Left renal cortex interstitium (tissue), 4 donors: ENCODE data around the gene CHD5. TPM values are rescaled to one million over a fixed set of nuclear protein-coding genes. Genes with fewer than 3 reads are reported as not detected.

ENCODE experiments used
- DNase-seq, 4 donors: peaks; one replicate each; pipeline ENCODE4 v3.0.0-alpha.2; 2013; ENCODE audit warnings: low read depth in 4 of 4, low spot score in 2 of 4, missing footprints in 1 of 4
- polyA plus RNA-seq, 4 donors: library from polyadenylated mRNA; unstranded; fragments of 120-200 nt; gene quantifications; one replicate each; pipeline ENCODE4 v1.2.1, GENCODE V29; 2013; ENCODE audit not compliant: insufficient read length in 4 of 4

CHD5 gene
- polyA plus RNA-seq, 4 donors, result 0.22 to 0.82 (median 0.30) TPM

DNA sequence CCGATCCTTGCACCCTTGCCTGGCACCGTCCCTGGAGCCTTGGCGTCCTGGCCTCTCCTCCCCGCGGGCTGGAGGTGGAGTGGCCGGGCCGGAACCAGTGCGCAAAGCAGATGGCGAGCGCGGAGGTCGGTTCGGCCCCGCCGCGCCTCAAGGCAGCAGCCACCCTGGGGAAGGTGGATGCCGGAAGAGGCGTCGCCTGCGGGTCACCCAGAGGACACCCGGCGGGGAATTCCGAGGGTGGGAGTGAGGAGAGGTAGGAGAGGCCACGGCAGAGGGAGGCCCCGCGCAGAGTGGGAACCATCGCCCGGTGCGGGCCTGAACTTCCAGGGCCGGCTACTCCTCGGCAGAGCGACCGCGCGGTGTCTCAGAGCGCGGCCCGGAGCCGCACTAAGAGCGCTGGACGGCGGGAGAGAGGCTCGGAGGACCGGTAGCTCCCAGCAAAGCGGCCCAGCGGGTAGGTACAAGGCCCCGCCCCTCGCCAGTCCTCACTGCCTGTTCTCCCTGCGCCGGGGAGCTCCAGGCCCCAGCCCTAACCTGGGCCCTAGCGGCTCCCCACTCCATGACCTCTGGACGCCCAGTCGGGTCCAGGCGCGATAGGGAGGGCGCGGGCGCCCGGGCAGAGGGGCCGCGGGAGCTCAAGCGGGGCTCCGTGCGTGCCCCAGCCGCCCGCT is 25.9 kb upstream of the CHD5 start, which contains the start of gene RNF207:
Gene RNF207 (plus strand): TSS at position 271 of the 671 bp plus-strand sequence. CDS start 417 bp downstream, outside the sequence.
- peak in 1 of 4 donors; percentile 48 for DNase-seq

DNA sequence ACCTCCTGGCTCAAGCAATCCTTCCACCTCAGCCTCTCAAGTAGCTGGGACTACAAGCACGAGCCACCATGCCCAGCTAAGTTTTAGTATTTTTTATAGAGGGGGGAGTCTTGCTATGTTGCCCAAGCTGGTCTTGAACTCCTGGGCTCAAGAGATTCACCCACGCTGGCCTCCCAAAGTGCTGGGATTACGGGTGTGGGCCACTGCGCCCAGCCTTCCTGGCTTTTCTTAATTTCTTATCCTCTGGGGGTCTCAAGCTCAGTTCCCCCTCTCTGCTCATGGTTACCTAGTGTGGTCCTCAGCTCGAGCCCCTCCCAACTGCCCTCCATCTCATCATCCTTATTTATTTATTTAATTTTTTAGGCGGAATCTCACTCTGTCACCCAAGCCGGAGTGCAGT is 22.1 kb upstream of the CHD5 start:
- no peak for DNase-seq

DNA sequence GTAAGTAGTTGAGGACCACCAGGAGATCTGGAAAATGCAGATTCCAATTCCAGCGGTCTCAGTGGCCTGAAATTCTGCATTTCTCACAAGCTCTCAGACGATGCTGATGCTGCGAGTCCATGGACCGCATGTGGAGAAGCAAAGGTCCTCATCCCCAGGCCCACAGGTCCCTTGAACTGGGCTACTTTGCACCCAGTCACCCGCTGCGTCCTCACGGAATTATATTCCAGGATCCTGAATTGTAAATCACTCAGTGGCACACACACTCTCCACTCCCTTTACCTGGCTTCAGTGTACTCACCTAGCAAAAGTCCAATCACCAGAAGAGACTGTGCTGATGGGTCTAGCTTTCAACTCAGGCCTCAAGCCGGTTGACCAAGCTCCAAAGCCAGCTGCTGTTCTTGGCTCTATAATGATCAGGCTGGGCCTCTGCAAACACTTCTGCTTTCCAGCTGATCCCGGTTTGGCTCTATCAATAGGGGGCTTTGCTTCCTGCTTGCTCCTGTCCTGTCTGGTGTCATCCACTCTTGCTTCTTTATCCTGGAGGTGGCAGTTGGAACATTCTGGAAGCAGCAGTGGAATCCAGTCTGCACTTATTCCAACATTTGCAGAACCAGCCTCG is 20.2 kb upstream of the CHD5 start:
- no peak for DNase-seq

DNA sequence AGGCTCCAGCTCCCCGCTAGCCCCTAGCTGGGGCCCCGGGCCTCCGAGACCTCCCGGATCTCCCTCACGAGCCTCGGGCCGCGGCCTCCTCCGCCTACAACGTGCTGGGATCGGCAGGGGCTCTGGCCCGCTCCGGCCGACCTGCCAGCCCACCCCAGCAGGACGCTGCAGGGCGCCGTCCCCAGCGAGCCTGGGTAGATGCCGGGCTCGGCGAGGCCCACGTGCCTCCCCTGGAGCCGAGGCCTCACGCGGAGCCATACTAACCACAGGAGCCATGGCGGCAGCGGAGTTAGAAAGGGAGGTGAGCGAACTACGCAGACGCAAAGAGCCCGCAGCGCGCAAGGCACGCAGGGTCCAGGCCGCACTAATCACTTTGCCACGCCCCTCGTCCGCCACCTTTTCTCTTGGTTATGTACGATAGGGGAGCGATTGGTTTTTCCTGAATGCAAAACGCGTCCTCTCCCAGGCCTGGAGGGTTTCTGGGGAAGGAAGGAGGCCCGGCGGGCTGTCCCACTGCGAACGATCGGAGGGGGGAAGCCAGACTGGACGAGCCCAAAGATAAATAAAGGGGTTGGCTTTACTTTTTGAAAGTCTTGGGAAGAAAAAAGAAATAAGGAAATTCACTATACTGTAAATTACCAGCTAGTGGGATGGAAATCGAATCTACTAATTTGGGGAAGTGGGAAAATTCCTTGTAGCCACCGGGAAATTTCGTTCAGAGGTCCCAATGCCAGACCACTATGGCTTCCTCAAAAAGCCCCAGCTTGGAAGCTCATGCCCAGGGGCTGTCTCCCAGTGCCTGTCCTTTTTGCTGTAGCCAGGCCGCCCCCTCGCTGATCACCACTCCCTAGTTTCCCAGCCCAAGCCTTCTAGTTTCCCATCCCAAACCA is 19.4 kb upstream of the CHD5 start, which contains the start of gene RPL22:
Gene RPL22 (minus strand): TSS at position 298 of the 890 bp plus-strand sequence. CDS start 22 bp downstream, at position 276.
- DNase-seq, result peak; percentile 92 to 99 (median 96)

- DNase-seq, result no peak
These were observed 18.7 kb upstream of the CHD5 start for GRCh38 chr1:6198646-6199297.

- DNase-seq, result no peak
These were observed 17.8 kb upstream of the CHD5 start for GRCh38 chr1:6197746-6198427.

DNA sequence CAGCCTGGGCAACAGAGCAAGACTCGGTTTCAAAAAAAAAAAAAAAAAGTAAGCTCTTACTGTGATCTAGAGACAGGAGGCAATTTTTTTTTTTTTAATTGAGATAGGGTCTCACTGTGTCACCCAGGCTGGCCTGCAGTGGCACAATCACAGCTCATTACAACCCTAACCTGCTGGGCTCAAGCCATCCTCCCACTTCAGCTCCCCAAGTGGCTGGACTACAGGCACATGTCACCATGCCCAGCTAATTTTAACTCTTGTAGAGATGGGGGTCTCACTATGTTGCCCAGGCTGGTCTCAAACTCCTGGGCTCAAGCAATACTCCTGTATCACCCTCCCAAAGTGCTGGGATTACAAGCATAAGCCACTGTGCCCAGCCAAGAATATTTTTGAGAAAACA is 11.8 kb upstream of the CHD5 start:
- no peak for DNase-seq

- DNase-seq, result no peak
These were observed 8.3 kb upstream of the CHD5 start for GRCh38 chr1:6188466-6188865.

DNA sequence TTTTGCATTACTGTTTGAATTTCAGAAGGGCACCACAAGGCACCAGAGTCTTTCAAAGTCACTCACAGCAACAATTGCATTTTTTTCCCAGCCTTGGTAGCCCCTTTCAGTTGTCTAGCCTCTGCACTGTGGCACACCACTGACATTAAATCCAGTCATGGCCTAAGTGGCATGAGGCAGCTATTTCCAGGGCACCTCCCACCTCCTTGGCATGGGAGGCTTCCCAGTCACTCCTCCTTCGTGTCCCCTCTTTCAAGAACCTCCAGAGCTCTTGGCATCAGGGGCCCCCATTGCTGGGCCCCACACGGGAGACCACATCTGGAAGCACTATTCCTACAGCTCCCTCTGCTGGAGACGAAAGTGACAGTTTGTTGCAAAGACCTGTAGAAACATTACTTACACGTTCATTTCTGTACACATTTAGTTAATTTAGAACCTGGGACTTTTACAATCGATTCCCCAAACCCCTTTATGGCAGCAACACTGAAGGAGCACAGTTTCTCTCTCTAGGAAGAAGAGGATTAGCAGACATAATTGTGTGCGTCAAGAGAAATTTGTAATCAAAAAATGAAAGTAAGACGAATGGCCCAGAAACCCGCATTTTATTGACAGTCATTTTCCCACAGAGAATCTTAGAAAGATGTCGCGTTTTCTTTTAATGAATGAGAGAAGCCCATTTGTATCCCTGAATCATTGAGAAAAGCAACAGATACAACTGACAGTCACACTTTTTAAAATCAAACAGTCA is 5.7 kb upstream of the CHD5 start:
- no peak for DNase-seq

GRCh38 chr1:6185151-6185550 is 5.0 kb upstream of the CHD5 start:
- no peak for DNase-seq

DNA sequence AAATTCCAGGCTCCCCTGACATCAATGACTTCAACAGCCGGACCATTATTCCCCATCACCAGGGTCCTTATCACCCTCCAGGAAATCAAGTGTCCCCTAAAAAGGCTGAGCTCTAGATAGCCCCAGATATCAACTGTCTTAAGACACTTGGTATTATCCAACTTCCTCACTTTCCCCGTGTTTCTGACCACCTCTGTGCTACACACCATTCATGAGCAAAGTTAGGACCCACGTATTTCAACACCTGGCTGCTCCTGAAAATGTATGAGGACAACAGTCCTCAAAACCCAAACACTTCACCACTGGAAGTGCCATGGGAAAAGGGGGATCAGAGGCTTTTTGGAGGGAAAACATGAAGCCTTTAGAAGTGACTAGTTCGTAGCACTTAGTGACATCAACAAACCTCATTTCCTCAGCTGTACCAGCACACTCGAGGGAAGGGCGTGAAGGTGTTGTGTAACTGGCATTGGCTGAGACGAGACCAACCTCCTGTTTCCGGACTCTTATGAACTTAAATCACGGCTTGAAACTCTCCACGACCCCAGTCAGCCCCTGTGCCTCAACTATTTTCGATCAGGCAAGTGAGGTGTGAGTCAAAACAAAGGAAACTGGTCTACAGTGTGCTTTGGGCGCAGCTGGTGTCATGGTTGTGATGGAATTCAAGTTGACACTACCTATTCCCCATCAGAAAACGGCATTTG is 4.1 kb upstream of the CHD5 start:
- DNase-seq, result no peak

DNA sequence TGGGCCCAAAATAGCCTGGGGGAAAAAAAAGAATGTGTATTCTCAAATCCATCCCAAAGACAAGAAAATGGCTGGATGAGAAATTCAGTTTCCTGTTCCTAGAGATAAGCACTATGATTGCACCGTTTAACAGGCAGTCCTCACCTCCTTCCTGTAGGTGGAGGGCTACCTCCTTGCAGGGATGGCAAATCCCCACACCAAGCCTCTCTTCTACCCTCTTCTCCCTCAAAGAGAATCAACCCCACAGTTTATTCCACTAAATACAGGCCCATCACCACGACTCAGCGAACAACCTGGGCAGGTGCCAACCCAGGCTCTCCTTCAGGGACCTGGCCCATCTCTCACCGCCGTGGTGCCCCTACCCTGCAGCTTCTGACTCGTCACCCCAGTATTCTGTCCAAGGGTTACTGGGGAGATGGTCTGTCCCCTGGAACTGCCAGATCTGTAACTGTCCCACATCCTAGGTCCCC is 3.4 kb upstream of the CHD5 start:
- DNase-seq, result no peak

GRCh38 chr1:6181347-6181770 is 1.2 kb upstream of the CHD5 start:
- no peak for DNase-seq

DNA sequence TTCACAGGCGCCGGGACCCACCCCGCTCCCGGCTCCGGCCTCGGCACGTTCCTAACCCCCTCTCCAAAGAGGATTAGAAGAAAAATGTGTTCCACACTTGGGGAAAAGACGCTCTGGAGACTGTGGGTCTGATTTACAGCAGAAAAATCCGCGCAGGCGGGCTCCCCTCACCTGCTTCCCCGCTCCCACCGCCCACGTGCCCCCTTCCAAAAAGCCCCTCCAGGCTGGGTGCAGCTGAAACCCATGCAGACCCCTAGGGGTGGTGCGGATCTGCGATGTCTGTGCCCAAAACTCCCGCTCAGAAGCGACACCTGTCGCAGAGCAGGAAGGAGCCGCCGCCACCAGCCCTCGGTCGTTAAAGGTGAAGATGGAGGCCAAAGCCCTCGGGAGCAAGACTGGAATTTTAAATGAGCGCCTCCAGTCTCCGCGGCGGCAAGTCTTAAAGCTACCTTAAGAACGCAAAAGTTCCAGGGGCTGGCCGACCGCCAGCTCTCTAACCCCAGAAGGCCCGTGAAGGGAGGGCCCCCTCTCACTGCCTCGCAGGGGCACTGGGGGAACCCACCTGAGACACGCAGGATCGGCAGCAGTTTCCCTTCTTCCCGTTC is 688 bp upstream of the CHD5 start:
- DNase-seq, result no peak

GRCh38 chr1:6179564-6180175 is 451 bp downstream of the CHD5 start:
- DNase-seq, result no peak

DNA sequence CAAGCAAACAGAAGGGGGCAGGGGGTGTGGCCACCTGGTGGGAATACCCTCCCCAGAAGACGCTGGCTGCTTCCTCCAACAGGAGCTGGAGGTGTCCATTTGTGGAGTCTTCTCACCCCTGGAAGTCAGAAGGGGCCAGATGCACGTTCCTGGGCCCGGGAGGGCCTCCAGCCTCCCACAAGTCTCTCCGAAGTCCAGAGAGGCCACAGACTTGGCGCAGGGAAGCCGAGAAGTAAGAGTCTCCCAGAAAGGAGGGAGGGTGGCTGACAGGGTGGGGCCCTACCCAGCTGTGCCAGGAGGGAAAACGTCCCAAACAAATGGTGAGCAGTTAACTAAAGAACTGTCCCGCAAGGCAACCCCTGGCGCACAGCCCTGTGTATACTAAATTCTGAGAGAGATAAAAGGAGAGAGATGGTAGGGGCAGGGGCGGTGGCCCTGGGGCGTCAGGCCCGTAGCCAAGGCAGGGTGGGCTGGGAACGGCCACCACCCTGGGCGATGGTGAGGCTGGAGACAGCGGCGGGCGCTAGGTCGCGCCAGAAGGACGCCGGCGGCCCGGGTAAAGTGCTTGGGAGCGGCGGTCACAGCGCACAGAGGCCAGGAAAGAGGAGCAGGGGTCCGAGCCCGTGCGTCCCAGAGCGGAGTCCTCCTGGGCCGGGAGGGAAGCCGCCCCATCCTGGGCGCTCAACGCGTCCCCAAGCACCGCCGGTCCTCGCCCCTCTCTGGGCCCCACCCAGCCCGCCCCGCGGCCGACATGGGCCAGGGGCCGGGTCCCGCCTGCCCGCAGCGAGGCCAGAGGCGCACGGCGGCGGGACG is 1.2 kb downstream of the CHD5 start:
- no peak for DNase-seq
